ENCODE measurements around the gene EEPD1.

Gene EEPD1

DNA sequence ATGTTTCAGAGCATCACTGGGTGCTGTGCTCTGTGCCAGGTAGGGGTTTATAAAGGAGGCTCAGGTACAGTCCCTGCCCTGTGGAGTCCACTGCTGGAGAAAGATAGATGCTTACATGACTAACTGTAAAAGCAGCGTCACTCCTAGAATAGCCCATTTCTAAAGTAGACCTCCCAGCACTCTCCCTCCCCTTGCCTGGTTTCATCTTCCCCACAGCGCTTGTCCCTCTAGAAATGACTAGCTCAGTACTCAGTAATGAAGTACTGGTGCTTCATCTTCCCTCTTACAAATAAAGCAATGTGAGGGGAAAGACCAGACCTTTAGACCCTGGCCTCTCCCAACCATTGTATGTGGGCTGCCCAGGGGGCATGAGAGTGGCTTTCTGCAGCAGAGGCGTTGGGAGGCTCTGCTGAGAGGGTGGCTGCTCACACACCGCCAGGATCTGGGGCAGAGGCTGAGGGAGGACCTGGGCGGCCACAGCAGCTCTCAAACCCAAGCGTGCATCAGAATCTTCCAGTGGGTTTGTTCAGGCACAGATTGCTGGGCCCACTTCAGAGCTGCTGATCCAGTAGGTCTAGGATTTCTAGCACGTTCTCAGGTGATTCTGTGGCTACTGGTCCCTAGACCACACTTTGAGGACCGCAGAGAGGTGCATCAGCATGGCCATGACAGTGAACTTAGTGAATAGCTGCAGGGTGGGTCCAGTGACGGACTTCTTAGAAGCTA lies 126.3 kb downstream of the EEPD1 start:
- DNase-seq (ENCODE audit: insufficient read length, low spot score) (no peak), FAIRE-seq (peak; percentile 9)
- TF ChIP-seq SPI1 (IDR thresholded peaks at IDR 0.05; ENCODE audit: low read depth, low read length) (no peak), POU2F2 (IDR thresholded peaks at IDR 0.05; ENCODE audit: low read depth, low read length) (peak; percentile 25; the same call in 1 of the 2 replicates), TAF1 (IDR thresholded peaks at IDR 0.05; ENCODE audit: low read depth, low read length) (no peak), PAX5 (IDR thresholded peaks at IDR 0.05; ENCODE audit: insufficient read depth, low read length, severe bottlenecking) (no peak)

DNA sequence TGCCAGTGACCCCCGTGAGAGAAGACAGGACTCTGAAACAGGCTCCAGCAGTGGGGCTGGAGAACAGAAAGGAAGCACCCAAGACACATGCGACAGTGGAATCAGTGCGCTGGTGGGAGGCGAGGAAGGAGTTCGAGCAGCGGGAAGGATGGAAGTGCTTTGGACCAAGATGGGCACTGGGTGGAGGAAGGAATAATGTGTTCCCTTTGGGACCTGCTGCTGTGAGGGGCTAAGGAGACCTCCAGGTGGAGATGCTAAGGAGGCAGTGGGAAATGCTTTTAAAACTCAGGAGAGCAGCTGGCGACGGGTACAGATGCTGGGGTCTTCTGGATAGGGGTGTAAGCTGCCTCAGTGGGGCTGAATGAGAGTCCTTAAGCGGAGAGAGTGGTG lies 126.9 kb downstream of the EEPD1 start:
- no peak for FAIRE-seq
- TF ChIP-seq POU2F2 (IDR thresholded peaks at IDR 0.05; ENCODE audit: low read depth, low read length), result no peak
- TF ChIP-seq PAX5 (IDR thresholded peaks at IDR 0.05; ENCODE audit: insufficient read depth, low read length, severe bottlenecking), result no peak
- TF ChIP-seq POLR2AphosphoS5 (IDR thresholded peaks at IDR 0.05; ENCODE audit: low read depth, low read length), result no peak
- no peak for TF ChIP-seq POLR2A (IDR thresholded peaks at IDR 0.05; ENCODE audit: low read depth, low read length)
- no peak for TF ChIP-seq TAF1 (IDR thresholded peaks at IDR 0.05; ENCODE audit: low read depth, low read length)

DNA sequence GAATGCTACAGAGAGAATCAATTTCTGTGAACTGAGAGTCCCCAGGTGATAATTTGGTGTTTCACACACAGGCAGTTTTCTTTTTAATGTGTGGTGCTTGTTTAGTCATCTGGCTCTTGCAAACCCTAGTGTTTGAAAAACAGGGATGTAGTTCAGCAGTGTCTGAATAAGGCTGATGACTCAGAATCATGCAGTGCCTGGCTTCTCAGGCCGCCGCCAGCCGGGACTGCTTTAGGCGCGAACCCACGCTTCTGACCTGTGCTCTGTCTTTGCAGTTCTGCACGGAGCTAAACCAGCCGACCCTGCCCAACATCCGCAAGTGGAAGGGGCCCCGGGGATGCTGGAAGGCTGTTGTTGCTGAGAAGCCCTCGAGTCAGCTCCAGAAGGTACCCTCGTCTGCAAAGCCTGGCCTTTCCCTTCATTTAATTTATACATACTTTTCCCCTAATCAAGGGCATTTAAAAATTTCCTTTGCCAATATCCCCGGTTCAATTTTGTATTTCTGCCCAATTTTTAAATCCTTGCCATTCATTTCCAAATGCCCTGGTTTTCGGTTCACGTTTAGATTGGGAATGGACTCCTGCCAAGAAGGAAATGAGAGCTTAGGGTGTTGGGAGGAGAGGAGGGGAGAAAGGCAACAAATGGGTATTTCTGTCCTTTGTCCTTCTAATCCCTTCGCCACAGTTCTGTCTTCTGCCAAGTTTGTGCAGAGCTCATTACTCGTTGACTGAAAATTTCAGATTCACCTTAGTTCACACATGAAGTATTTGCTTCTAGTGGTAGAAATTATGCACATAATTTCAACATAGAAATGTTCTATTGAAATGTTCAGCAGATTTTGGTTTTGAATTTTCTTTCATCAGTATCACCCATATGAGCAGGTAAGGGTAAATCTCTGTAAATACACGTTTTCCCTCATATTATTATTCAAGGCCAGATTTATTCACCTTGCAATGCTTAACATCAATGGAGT lies 128.1 kb downstream of the EEPD1 start:
- FAIRE-seq (no peak), DNase-seq (ENCODE audit: insufficient read length, low spot score) (no peak)
- TF ChIP-seq TAF1 (IDR thresholded peaks at IDR 0.05; ENCODE audit: low read depth, low read length) (no peak), SPI1 (IDR thresholded peaks at IDR 0.05; ENCODE audit: low read depth, low read length) (no peak), PAX5 (IDR thresholded peaks at IDR 0.05; ENCODE audit: insufficient read depth, low read length, severe bottlenecking) (no peak), POLR2A (IDR thresholded peaks at IDR 0.05; ENCODE audit: low read depth, low read length) (no peak)

More for the DNA sequence above, 126.9 kb downstream of the EEPD1 start:
- DNase-seq (ENCODE audit: insufficient read length, low spot score), result no peak

DNA sequence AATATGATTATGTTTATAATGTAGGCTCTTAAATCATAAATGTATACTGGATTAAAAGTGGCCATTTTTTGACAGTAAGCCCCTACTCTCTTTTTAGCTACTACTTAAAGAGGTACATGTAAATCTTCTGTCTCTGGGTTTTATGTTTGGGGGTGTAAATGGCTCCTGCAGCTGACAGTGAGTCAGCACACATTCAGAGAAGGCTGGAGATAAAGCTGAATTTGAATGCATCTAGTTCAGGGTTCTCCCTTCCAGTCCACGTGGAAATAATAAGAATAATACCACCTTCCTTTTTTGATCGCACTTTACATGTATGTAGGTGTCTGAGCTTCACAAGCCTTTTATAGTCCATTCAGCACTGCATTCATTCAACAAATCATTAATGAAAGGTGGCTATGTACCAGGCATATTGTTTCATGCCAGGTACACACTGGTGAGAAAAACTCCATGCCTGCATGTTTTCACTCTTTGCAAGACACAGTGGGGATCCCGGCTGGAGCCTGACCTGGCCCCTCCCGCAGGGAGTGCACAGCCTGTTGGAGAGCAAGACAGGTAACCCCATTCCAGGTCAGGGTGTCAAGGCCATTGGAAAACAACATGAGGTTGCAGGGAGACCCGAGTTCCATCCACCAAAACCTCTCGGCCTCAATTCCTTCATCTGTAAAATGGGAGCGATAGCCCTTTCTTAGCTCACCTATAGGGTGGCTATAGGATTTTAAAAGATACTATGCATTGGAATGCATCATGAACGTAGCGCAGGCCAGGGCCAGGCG lies 129.1 kb downstream of the EEPD1 start:
- FAIRE-seq, result no peak
- no peak for DNase-seq (ENCODE audit: insufficient read length, low spot score)

DNA sequence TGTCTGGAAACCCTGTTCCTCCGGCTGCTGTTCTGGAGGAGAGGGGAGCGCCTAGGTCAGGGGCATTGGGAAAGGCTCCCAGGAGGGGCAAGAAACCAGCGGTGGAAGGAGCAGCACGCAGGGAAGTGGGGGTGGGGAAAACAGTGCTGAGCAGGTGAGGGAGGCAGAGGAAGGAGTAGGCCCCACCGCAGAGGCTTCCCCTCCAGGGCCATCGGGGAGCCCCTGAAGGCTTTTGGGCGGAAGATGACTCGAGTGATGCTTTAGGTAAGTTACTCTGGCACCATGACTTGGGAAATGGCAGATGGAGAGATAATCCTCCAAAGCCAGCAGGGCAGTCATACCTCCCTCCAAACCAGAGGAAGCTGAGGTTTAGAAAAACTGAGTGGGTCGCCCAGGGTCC lies 130.1 kb downstream of the EEPD1 start:
- FAIRE-seq (no peak), DNase-seq (ENCODE audit: insufficient read length, low spot score) (no peak)
- TF ChIP-seq SPI1 (IDR thresholded peaks at IDR 0.05; ENCODE audit: low read depth, low read length) (no peak), POU2F2 (IDR thresholded peaks at IDR 0.05; ENCODE audit: low read depth, low read length) (no peak), POLR2A (IDR thresholded peaks at IDR 0.05; ENCODE audit: low read depth, low read length) (no peak), PAX5 (IDR thresholded peaks at IDR 0.05; ENCODE audit: insufficient read depth, low read length, severe bottlenecking) (no peak), TAF1 (IDR thresholded peaks at IDR 0.05; ENCODE audit: low read depth, low read length) (no peak), POLR2AphosphoS5 (IDR thresholded peaks at IDR 0.05; ENCODE audit: low read depth, low read length) (no peak)

More for the DNA sequence above, 129.1 kb downstream of the EEPD1 start:
- no peak for TF ChIP-seq POLR2AphosphoS5 (IDR thresholded peaks at IDR 0.05; ENCODE audit: low read depth, low read length)
- no peak for TF ChIP-seq POLR2A (IDR thresholded peaks at IDR 0.05; ENCODE audit: low read depth, low read length)
- TF ChIP-seq SPI1 (IDR thresholded peaks at IDR 0.05; ENCODE audit: low read depth, low read length), result no peak
- TF ChIP-seq TAF1 (IDR thresholded peaks at IDR 0.05; ENCODE audit: low read depth, low read length), result no peak
- no peak for TF ChIP-seq PAX5 (IDR thresholded peaks at IDR 0.05; ENCODE audit: insufficient read depth, low read length, severe bottlenecking)
- TF ChIP-seq POU2F2 (IDR thresholded peaks at IDR 0.05; ENCODE audit: low read depth, low read length), result no peak

DNA sequence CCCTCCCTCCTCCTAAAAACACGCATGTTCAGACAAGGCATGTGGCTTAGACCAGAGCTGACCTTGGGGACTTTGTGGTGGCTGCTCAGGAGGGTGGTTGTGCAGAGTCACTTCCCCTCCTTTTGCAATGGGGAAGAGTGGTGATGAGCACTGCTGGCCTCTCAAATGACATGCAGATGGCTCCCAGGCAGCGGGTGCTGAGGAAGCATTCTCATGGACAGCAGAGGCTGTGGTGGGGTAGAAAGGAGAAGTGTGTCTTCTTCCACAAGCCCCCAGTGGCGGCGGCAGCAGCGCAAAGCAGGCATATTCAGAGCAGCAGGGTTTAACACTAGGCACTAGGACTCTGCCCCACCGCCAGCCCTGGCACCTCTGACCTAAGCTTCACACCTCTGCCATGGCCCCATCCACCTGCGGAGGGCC lies 130.7 kb downstream of the EEPD1 start:
- FAIRE-seq, result peak; percentile 13
- peak; percentile 34 for DNase-seq (ENCODE audit: insufficient read length, low spot score)
- peak; percentile 76 for TF ChIP-seq SPI1 (IDR thresholded peaks at IDR 0.05; ENCODE audit: low read depth, low read length)
- TF ChIP-seq TAF1 (IDR thresholded peaks at IDR 0.05; ENCODE audit: low read depth, low read length), result no peak

DNA sequence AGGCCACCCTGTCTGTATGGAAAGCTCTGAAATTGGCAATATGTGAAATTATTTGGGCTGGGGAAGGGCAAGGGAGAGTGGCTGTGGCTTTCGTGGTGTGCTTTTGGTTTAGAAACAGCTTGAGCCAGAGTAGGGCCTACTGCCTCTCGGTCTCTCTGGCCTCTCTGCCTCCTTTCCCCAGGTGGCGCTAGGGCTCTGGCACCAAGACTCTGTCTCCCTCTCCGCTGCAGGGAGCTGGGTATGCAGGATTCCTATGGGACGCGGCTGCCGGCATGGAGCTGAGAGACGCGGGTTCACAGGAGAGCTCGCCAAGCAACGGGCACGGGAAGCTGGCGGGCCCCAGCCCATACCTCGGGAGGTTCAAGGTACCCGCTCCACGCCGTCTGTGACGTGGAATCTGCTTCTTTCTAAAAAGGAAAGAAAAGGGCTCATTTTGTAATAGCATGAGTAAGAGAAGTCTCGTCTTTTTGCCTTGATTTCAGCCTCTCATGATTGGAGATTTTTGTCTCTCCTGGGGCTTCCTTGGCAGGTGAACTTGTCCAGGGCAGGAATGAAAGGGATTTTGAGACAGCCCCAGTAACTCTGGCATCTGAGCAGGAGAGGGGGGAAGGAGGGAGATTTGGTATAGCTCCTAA lies 131.5 kb downstream of the EEPD1 start:
- no peak for DNase-seq (ENCODE audit: insufficient read length, low spot score)
- no peak for TF ChIP-seq POLR2A (IDR thresholded peaks at IDR 0.05; ENCODE audit: low read depth, low read length)
- TF ChIP-seq POU2F2 (IDR thresholded peaks at IDR 0.05; ENCODE audit: low read depth, low read length), result no peak
- TF ChIP-seq POLR2AphosphoS5 (IDR thresholded peaks at IDR 0.05; ENCODE audit: low read depth, low read length), result no peak
- TF ChIP-seq TAF1 (IDR thresholded peaks at IDR 0.05; ENCODE audit: low read depth, low read length), result no peak
- TF ChIP-seq PAX5 (IDR thresholded peaks at IDR 0.05; ENCODE audit: insufficient read depth, low read length, severe bottlenecking), result no peak
- FAIRE-seq, result no peak

DNA sequence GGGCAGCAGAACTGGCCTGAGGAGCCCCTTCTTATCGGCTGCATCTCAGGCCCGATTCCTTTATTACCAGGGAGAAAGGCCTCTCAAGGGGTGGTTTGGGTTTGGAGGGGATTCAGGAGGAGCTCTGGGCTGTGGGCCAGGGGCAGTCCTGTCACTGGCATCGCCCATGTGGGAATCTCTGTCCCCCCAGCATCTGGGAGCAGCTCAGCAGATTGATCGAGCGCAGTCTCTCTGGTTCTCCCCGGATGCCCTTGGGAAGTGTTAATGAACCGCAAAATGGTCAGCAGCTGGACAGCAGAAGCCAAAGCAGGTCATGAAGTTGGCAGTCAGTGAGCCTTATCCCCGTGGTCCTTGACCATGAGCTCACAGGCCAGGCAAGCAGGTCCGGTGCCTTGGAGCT lies 132.2 kb downstream of the EEPD1 start:
- TF ChIP-seq POLR2A (IDR thresholded peaks at IDR 0.05; ENCODE audit: low read depth, low read length) (no peak), POU2F2 (IDR thresholded peaks at IDR 0.05; ENCODE audit: low read depth, low read length) (no peak), POLR2AphosphoS5 (IDR thresholded peaks at IDR 0.05; ENCODE audit: low read depth, low read length) (no peak), TAF1 (IDR thresholded peaks at IDR 0.05; ENCODE audit: low read depth, low read length) (no peak)
- FAIRE-seq (no peak), DNase-seq (ENCODE audit: insufficient read length, low spot score) (no peak)

DNA sequence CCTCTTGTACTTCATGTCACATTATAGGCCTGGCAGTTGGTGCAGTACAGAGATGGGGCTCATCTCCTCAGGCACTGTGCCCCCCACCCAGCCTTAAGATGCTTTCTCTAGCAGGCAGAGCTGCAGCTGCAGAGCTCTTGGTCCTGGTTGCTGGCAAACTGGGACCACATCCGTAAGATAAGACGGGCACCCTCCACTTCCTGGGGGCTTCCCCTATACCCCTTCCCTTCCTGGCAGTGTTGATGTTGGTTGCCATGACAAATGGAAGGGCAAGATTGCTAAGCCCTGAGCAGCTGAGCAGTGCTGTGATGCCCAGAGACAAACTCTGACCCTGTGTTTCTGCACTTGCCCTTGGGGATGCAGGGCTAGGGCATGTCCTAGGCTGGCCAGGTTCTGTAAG lies 133.2 kb downstream of the EEPD1 start:
- no peak for DNase-seq (ENCODE audit: insufficient read length, low spot score)
- TF ChIP-seq POLR2A (IDR thresholded peaks at IDR 0.05; ENCODE audit: low read depth, low read length) (no peak), SPI1 (IDR thresholded peaks at IDR 0.05; ENCODE audit: low read depth, low read length) (no peak), POLR2AphosphoS5 (IDR thresholded peaks at IDR 0.05; ENCODE audit: low read depth, low read length) (no peak), TAF1 (IDR thresholded peaks at IDR 0.05; ENCODE audit: low read depth, low read length) (no peak), PAX5 (IDR thresholded peaks at IDR 0.05; ENCODE audit: insufficient read depth, low read length, severe bottlenecking) (no peak), POU2F2 (IDR thresholded peaks at IDR 0.05; ENCODE audit: low read depth, low read length) (no peak)
- no peak for FAIRE-seq
